ENCODE data around the gene SVOPL. TPM values are rescaled to one million over a fixed set of nuclear protein-coding genes. Genes with fewer than 3 reads are reported as not detected.
"Not testable (repeated sequence)": the region's sequence is repeated elsewhere in the genome, so short reads cannot be mapped to it uniquely, and the experiment has no call there.

The SVOPL gene
- total RNA-seq, 1 donor from 2014 or later: 0.74 TPM

- no peak overlapping the region for H3K4me3 ChIP-seq
- H3K4me1 ChIP-seq: no peaks in the 10 kb centered on the region
- no peak for TF ChIP-seq CTCF (IDR thresholded peaks at IDR 0.05)
- H3K27me3 ChIP-seq (ENCODE audit: low read depth): no peaks in the 10 kb centered on the region
- no peak for ATAC-seq
- no peaks in the 10 kb centered on the region for H3K36me3 ChIP-seq
- no peak for DNase-seq
- intact Hi-C loops (cut with DNase I): no loop called here
- H3K27ac ChIP-seq: no peak overlapping the region
- H3K9me3 ChIP-seq: no peaks in the 10 kb centered on the region
Observed at GRCh38 chr7:138691178-138691577, 10.0 kb downstream of the SVOPL start.

- no peak for TF ChIP-seq CTCF (IDR thresholded peaks at IDR 0.05)
- intact Hi-C loops (cut with DNase I): no loop called here
- no peak for ATAC-seq
Observed at GRCh38 chr7:138690495-138690894, 10.7 kb downstream of the SVOPL start.

GRCh38 chr7:138688037-138688436 lies 13.1 kb downstream of the SVOPL start:
- H3K36me3 ChIP-seq; ATAC-seq; H3K4me1 ChIP-seq; H3K4me3 ChIP-seq; H3K27ac ChIP-seq; intact Hi-C loops (cut with DNase I); H3K27me3 ChIP-seq (ENCODE audit: low read depth); H3K9me3 ChIP-seq; DNase-seq: not testable (repeated sequence)

More at GRCh38 chr7:138690495-138690894, 10.7 kb downstream of the SVOPL start:
- Histone ChIP-seq H3K36me3 (no peaks in the 10 kb centered on the region), H3K4me1 (no peaks in the 10 kb centered on the region), H3K27me3 (ENCODE audit: low read depth) (no peaks in the 10 kb centered on the region), H3K4me3 (no peak overlapping the region), H3K27ac (no peak overlapping the region), H3K9me3 (no peaks in the 10 kb centered on the region)
- DNase-seq: no peak

- intact Hi-C loops (cut with DNase I): no loop called here
- DNase-seq (no peak), ATAC-seq (no peak)
- H3K27me3 ChIP-seq (ENCODE audit: low read depth): no peaks in the 10 kb centered on the region
- TF ChIP-seq CTCF (IDR thresholded peaks at IDR 0.05): no peak
- no peak overlapping the region for H3K4me3 ChIP-seq
- H3K9me3 ChIP-seq: no peaks in the 10 kb centered on the region
- no peaks in the 10 kb centered on the region for H3K4me1 ChIP-seq
- H3K27ac ChIP-seq: no peak overlapping the region
- H3K36me3 ChIP-seq: no peaks in the 10 kb centered on the region
Observed at GRCh38 chr7:138684340-138684739, 16.8 kb downstream of the SVOPL start.

- Histone ChIP-seq H3K4me3 (no peak overlapping the region), H3K27ac (no peak overlapping the region), H3K4me1 (no peaks in the 10 kb centered on the region), H3K9me3 (no peaks in the 10 kb centered on the region), H3K27me3 (ENCODE audit: low read depth) (no peaks in the 10 kb centered on the region), H3K36me3 (no peaks in the 10 kb centered on the region)
- DNase-seq: no peak
- TF ChIP-seq CTCF (IDR thresholded peaks at IDR 0.05): no peak
- ATAC-seq: no peak
- intact Hi-C loops (cut with DNase I): no loop called here
Observed at GRCh38 chr7:138679793-138680192, 21.4 kb downstream of the SVOPL start.

GRCh38 chr7:138670594-138670993 lies 30.6 kb downstream of the SVOPL start:
- no peaks in the 10 kb centered on the region for H3K9me3 ChIP-seq
- no peak for DNase-seq
- no peak overlapping the region for H3K27ac ChIP-seq
- no peak for ATAC-seq
- H3K4me3 ChIP-seq: no peak overlapping the region
- intact Hi-C loops (cut with DNase I): no loop called here
- H3K4me1 ChIP-seq: no peaks in the 10 kb centered on the region
- no peaks in the 10 kb centered on the region for H3K36me3 ChIP-seq
- TF ChIP-seq CTCF (IDR thresholded peaks at IDR 0.05): no peak
- no peaks in the 10 kb centered on the region for H3K27me3 ChIP-seq (ENCODE audit: low read depth)
